Hepatocyte (in vitro differentiated cells): ENCODE results near the gene ALDH4A1.

Source experiments
- CTCF ChIP-seq: fragments of 200-600 bp; sonication (generic); IDR thresholded peaks from 2 replicates; pipeline ENCODE4 v1.5.1; 2016; ENCODE audit warnings: antibody characterized with exemption, mild to moderate bottlenecking; ENCODE audit not compliant: poor library complexity
- EZH2 ChIP-seq: fragments of 200-600 bp; sonication (generic); IDR thresholded peaks from 2 replicates; pipeline ENCODE4 v1.6.1; 2016; ENCODE audit warnings: antibody characterized with exemption, mild to moderate bottlenecking, borderline replicate concordance
- EZH2phosphoT487 ChIP-seq: fragments of 200-600 bp; sonication (generic); IDR thresholded peaks from one replicate; pipeline ENCODE4 v1.6.1; 2018; ENCODE audit warnings: antibody characterized with exemption, mild to moderate bottlenecking, low read depth, moderate library complexity; ENCODE audit not compliant: unreplicated experiment, severe bottlenecking

- TF ChIP-seq CTCF (no peak), EZH2 (no peak), EZH2phosphoT487 (no peak)
Observed at GRCh38 chr1:18885311-18886002, 16.9 kb downstream of the ALDH4A1 start.
